Activated B cell treated with CpG ODN at 0.5 μM for 24 hours (primary cell): ENCODE measurements around the gene NINJ2. TPM values are rescaled to one million over a fixed set of nuclear protein-coding genes. Genes with fewer than 3 reads are reported as not detected.

ENCODE experiments used
- ATAC-seq: fragments of 200-7000 bp; cut with Tn5 transposase; one replicate; pipeline ENCODE4 v1.10.0; 2021; ENCODE audit warnings: low read depth, mild to moderate bottlenecking, moderate library complexity
- CTCF ChIA-PET: fragments of 350-600 bp; sonication (Branson Sonifier 250); formaldehyde crosslinking; loops from one replicate; lab custom pipeline; 2021; ENCODE audit warnings: antibody characterized with exemption; lab: Charles Lee
- POLR2A ChIA-PET: fragments of 350-600 bp; sonication (Branson Sonifier 250); formaldehyde crosslinking; loops from one replicate; lab custom pipeline; 2021; ENCODE audit warnings: antibody characterized with exemption; lab: Charles Lee
- DNase-seq: peaks from one replicate; pipeline ENCODE4 v3.0.0; 2022
- H3K27ac Mint-ChIP-seq: one replicate; pipeline ENCODE4 v1.8.0; 2020; ENCODE audit warnings: mixed read lengths
- H3K27me3 Mint-ChIP-seq: one replicate; pipeline ENCODE4 v1.8.0; 2021; ENCODE audit warnings: mixed read lengths
- H3K36me3 Mint-ChIP-seq: one replicate; pipeline ENCODE4 v1.8.0; 2021; ENCODE audit warnings: low read depth, mixed read lengths
- H3K4me1 Mint-ChIP-seq: one replicate; pipeline ENCODE4 v1.8.0; 2021; ENCODE audit warnings: mixed read lengths
- H3K4me3 Mint-ChIP-seq: one replicate; pipeline ENCODE4 v1.8.0; 2020; ENCODE audit warnings: mild to moderate bottlenecking, mixed read lengths
- H3K9me3 Mint-ChIP-seq: one replicate; pipeline ENCODE4 v1.8.0; 2020; ENCODE audit warnings: mixed read lengths
- CTCF ChIP-seq: fragments of 200-600 bp; IDR thresholded peaks from one replicate; pipeline ENCODE4 v1.8.0; 2022; ENCODE audit warnings: antibody characterized with exemption, mild to moderate bottlenecking
- intact Hi-C: fragments of 100-400 bp; cut with micrococcal nuclease; formaldehyde crosslinking; loops from one replicate; pipeline ENCODE4 v1.15.1; 2024
- total RNA-seq: library from RNA; stranded (reverse); gene quantifications from 2 replicates; pipeline ENCODE4 v1.2.3, GENCODE V29; 2022

NINJ2 gene
- total RNA-seq, 1 donor from 2014 or later = 3.6 TPM

GRCh38 chr12:604956-605355 lies 58.3 kb downstream of the NINJ2 start:
- TF ChIP-seq CTCF = no peak
- Mint-ChIP-seq H3K4me3 (no peak overlapping the region), H3K27me3 (no peaks in the 10 kb centered on the region), H3K36me3 (no peaks in the 10 kb centered on the region), H3K27ac (no peak overlapping the region), H3K9me3 (no peaks in the 10 kb centered on the region), H3K4me1 (peaks cover 3% of the 10 kb centered on the region)
- intact Hi-C loops = no loop called here
- ChIA-PET POLR2A (no interaction called here), CTCF (interaction anchor here (1.7 kb wide), 1 partner anchor 9 kb away, joined by 5 read pairs; no protein-coding TSS in a partner anchor)
- ATAC-seq (no peak), DNase-seq (no peak)

GRCh38 chr12:602700-603068 lies 60.6 kb downstream of the NINJ2 start:
- POLR2A ChIA-PET = no interaction called here
- H3K27ac Mint-ChIP-seq = no peak overlapping the region
- ATAC-seq (no peak), DNase-seq (no peak)
- TF ChIP-seq CTCF = no peak
- no peaks in the 10 kb centered on the region for H3K27me3 Mint-ChIP-seq
- H3K4me1 Mint-ChIP-seq = no peaks in the 10 kb centered on the region
- no peak overlapping the region for H3K4me3 Mint-ChIP-seq
- H3K36me3 Mint-ChIP-seq = no peaks in the 10 kb centered on the region
- CTCF ChIA-PET = interaction anchor here (1.2 to 1.4 kb wide), 2 partner anchors 11 to 33 kb away, joined by 3 read pairs; no protein-coding TSS in a partner anchor
- H3K9me3 Mint-ChIP-seq = no peaks in the 10 kb centered on the region
- intact Hi-C loops = no loop called here

GRCh38 chr12:601976-602699 lies 61.1 kb downstream of the NINJ2 start:
- no peaks in the 10 kb centered on the region for H3K4me1 Mint-ChIP-seq
- intact Hi-C loops = no loop called here
- no peak overlapping the region for H3K27ac Mint-ChIP-seq
- no peaks in the 10 kb centered on the region for H3K9me3 Mint-ChIP-seq
- H3K27me3 Mint-ChIP-seq = no peaks in the 10 kb centered on the region
- H3K36me3 Mint-ChIP-seq = no peaks in the 10 kb centered on the region
- CTCF ChIA-PET = interaction anchor here (1.2 to 1.4 kb wide), 2 partner anchors 10 to 33 kb away, joined by 3 read pairs; no protein-coding TSS in a partner anchor
- ATAC-seq = no peak
- POLR2A ChIA-PET = no interaction called here
- no peak for DNase-seq
- no peak overlapping the region for H3K4me3 Mint-ChIP-seq
- TF ChIP-seq CTCF = no peak

GRCh38 chr12:599756-600155 lies 63.5 kb downstream of the NINJ2 start:
- no peak overlapping the region for H3K4me3 Mint-ChIP-seq
- ChIA-PET POLR2A (no interaction called here), CTCF (interaction anchor here (1.4 kb wide), 1 partner anchor 24 kb away, joined by 3 read pairs; no protein-coding TSS in a partner anchor)
- H3K9me3 Mint-ChIP-seq = no peaks in the 10 kb centered on the region
- ATAC-seq = no peak
- intact Hi-C loops = no loop called here
- H3K36me3 Mint-ChIP-seq = no peaks in the 10 kb centered on the region
- DNase-seq = no peak
- no peaks in the 10 kb centered on the region for H3K27me3 Mint-ChIP-seq
- H3K27ac Mint-ChIP-seq = no peak overlapping the region
- H3K4me1 Mint-ChIP-seq = no peaks in the 10 kb centered on the region
- TF ChIP-seq CTCF = no peak

GRCh38 chr12:597926-598568 lies 65.2 kb downstream of the NINJ2 start:
- Mint-ChIP-seq H3K9me3 (no peaks in the 10 kb centered on the region), H3K27ac (no peak overlapping the region), H3K4me3 (no peak overlapping the region), H3K36me3 (no peaks in the 10 kb centered on the region), H3K4me1 (peaks cover 11% of the 10 kb centered on the region), H3K27me3 (no peaks in the 10 kb centered on the region)
- intact Hi-C loops = no loop called here
- POLR2A ChIA-PET = no interaction called here
- CTCF ChIA-PET = no interaction called here
- no peak for TF ChIP-seq CTCF
- DNase-seq (no peak), ATAC-seq (no peak)
